ENCODE results near the gene CCDC91.

CCDC91 gene

GRCh38 chr12:28550757-28551704 lies 360.8 kb downstream of the CCDC91 start:
- DNase-seq: no peak

DNA sequence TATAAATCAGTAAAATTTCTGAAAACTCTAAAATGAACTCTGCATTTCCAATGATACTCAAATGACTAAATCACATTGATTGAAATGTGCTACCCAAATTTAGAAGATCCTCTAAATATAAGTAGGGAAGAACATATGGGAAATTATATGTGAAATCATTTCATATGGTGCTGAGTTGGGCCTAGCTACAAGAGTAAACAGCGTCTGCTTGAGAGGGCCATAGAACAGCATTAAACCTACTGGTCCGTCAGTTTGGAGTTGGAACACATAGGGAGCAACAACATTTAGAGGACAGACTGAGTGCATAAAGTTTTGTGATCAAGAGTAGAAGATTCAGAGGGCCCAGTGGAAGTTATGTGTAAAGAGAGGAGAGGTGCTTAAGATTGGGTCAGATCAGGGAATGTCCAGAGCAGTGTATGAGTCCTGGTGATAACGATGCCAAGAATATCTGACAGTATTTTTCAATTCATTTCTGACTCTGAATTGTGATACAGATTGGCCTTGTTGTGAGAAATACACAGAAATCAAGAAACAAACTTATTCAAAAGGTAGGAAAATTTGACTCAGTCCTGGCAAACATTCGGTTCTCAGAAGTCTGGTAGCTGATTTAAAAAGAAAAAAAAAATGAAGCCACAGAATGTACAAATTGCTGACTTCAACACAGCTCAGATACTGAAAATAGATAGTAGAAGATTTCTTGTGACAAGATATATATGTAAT lies 362.2 kb downstream of the CCDC91 start:
- DNase-seq: no peak

DNA sequence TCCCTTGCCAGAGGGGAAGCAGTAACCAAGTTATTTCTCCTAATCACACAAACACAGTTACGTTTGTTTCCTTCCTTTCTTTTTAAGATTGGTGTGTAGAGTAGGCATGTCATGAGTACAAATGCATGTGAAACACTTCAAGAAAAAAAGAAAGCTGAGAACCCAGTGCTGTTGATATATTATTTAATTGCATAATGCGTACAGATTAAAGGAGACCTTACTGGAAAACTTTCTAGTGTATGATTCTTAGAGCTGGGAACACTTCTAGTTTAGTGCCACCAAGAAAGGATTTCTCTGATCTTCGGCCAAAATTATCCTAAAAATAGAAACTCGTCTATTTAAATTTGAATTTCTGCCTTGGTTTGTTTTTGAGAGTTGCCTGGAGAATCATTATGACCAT lies 365.5 kb downstream of the CCDC91 start:
- no peak for DNase-seq

- no peak for DNase-seq
Measured at GRCh38 chr12:28558250-28558649, 368.0 kb downstream of the CCDC91 start.

DNA sequence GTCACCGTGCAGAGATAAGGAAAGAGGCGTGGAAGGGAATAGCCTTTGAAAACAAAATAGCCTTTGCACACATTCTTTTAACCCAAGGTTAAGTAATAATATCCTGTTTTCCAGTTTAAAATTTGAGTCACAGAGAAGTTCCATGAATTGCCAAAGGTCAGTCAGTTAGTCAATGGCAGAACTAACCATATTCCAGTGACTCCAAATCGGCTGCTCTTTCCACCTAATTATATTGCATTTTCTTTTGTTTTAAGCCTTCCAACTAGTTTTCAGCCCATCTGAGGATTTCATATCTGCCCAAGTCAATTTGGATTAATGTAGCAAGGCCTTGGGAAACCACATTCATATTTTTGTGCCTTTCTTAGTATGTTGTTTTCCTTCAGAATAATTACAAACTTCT lies 373.0 kb downstream of the CCDC91 start:
- DNase-seq: no peak

- DNase-seq: no peak
Measured at GRCh38 chr12:28563936-28564335, 373.7 kb downstream of the CCDC91 start.

GRCh38 chr12:28568118-28568517 lies 377.9 kb downstream of the CCDC91 start:
- DNase-seq: no peak

DNA sequence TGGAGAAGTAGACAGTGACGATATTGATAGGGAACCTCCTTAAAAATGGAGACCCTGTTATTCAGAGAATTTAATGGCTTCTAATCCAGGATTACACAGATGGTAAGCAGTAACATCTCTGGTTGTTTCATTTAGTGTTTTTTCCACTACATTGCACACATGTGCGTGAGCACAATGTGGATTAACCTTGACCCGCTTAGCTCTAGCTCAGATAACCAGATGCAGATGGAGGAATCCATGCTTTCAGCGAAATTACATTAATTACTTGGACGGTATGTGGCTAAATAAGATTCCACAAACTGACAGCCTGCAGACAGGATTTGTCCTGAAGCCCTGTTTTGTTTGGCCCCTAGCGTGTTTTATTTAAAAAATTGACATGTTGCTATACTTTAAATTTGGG lies 378.4 kb downstream of the CCDC91 start:
- no peak for DNase-seq

- DNase-seq: no peak
Measured at GRCh38 chr12:28569698-28570411, 379.6 kb downstream of the CCDC91 start.

DNA sequence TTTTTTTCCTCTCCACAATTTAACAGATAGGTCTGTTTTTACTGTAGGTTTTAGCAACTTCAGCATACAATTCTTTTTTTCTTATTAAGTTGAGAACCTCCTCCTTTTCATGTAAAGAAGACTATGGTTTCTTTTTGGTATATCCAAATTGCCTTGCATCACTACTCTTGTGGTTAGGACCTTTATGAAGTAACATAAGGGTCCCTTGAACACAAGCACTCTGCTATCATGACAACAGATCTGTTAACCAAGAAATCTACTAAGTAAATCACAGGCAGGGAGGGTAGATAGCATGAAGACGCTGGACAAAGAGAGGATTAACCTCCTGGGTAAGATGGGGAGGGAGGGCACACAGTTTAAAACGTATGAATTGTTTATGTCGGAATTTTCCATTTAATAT lies 380.6 kb downstream of the CCDC91 start:
- no peak for DNase-seq

DNA sequence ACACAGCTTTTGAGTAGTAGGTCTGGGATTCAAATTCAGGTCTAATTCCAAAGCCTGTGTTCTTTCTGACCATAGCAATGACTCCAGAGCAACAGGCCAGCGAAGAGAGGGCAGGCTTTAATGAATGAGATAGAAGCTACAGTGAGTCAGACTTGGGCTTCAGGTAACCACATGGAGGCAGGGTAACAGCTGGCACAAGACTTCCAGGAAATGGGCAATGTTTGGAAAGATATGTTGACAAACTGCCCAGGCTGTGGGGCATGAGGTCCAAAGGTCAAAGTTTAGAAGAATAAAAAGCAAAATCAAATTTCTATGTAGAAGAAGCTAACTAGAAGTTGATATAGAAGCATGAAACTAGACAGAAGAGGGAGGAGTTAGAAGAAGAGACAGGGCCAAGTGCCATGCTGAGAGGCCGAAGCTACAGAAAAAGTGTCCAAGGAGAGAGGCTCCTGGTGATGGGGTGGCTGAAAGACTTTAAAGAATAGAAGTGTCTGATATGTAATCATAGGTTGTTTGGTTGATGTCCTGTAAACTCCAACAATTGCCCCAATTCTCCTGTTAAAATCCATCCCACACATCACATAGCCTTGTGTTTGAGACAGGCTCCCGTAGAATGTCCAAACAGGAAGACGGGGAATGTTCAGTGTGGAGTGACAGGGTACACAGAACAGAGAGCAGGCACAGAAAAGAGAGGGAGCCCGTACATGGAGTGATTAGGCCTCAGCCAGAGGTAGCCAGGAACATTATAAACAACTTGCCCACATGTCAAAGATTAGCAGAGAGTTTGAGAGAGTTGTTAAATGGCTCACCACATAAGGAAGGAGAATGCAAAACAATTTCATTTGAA lies 384.7 kb downstream of the CCDC91 start:
- no peak for DNase-seq

DNA sequence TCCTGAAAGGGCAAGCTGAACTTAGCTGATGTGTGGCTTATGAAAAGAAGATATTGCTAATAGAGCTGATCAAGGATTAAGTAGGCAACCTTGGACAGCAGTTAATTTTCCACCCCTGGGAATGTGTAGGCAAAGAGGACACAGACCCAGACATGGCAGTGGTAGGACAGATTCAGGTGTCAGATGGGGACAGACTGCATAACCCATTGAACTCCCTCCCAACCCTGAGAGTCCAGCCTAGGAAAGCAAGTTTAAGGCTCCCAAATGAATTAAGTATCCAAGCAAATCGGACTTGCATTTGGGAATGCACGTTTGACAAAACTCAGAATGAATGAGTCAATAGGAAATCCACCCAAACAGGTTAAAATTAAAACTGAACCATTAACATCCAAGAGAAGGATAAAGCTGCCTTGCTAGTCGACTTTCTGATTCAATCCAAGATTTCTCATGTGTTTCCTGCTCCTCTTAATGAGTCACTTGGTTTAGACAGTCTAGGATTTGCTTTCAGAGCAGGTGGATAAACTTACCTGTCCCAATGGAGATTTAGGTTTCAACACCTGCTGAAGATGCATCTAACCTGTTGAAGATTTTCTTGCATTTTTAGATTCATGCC lies 385.4 kb downstream of the CCDC91 start:
- no peak for DNase-seq

GRCh38 chr12:28578361-28578760 lies 388.1 kb downstream of the CCDC91 start:
- DNase-seq: no peak

DNA sequence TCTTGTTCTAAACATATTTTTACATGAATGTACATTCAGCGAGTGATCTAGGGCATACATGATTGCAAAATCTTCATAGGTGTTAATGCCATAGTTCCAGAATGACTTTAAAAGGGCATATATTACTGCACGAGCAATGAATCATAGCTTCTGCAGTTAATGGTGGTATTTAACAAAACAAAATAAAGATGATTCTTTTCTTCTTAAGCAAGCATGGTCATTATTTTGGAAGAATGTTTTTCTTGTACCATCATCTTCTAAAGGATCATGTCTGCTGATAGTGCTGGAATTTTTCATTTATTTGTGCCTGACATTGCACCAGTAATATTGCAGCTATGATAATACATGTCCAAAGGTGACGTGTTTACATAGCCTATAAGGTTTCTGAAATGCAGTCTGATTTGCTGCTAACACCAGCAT lies 388.6 kb downstream of the CCDC91 start:
- no peak for DNase-seq

DNA sequence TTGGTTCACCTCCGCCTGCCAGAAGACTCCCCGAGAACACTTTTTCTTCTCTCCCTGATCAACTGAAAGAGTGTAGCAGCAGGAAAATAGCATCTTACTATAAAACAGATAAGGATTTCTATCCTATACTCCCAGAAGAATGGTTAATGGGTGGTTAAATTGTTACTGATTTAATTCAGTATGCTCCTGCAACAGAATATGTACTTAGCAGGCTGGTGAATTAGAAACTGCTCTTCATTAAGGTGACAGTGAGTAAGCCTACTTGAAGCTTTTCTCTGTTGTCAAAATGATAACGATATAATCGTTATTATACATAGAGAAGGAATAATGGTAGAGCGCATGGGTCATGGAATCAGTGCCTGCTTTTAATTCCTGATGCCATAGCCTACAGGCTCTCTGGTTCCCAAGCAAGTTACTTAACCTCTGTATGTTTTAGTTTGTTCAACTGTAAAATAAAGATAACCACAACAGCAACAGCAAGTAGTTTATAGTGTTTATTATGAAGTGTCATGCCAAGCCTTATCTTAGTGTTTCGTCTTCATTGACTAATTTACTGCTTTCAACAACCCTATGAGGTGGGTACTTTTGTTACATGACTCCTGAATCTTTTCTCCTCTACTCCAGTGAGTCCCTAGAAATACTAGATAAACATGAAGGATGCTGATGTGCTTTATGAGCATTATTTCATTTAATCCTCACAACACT lies 392.6 kb downstream of the CCDC91 start:
- no peak for DNase-seq

DNA sequence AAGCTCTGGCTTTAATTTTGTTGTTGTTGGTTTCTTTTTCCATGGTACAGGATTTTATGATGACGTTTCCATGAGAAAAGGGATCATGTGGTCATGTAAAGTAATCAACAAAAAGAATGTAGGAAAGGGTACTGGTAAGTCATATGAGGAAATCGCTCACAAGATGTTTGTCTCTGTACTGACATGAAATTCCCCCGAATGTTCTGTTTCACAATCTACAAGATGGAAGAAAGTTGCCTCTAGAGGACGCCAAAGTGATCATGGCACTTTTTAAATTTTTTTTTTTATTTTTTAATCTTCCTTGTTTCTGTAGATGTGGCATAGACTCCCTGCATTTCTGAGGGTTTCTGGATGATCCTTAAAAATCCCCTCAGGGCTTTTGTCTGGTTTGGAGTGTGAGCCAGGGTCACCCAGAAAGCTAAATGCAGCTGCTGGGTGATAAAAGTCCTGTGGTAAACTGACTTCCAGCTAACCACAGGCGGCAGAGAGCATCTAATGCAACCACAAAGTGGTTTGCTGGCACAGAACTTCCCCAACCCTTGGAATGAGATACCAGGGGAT lies 393.5 kb downstream of the CCDC91 start:
- no peak for DNase-seq

DNA sequence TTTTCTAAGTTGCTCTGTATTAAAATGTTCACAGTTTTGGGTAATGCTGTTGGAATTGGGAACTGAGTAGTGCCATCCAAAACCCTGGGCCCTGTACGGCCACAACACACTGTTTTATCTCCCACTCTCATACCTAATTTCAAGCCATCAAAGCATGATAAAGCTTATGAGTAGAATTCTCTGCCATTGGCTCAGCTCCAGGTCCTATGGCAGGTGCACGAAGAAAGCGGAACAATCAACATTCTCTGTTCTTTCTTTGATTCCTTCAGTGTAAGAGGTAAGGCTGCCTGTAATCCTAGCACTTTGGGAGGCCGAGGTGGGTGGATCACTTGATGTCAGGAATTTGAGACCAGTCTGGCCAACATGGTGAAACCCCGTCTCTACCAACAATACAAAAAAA lies 394.9 kb downstream of the CCDC91 start:
- no peak for DNase-seq

- DNase-seq: no peak
Measured at GRCh38 chr12:28586481-28586880, 396.2 kb downstream of the CCDC91 start.

GRCh38 chr12:28591831-28592230 lies 401.6 kb downstream of the CCDC91 start:
- DNase-seq: no peak
